Thyroid gland (tissue), 4 donors: ENCODE results near the gene BACE1-AS. TPM values are rescaled to one million over a fixed set of nuclear protein-coding genes. Genes with fewer than 3 reads are reported as not detected.

ENCODE experiments used
- DNase-seq, 2 donors: peaks; one replicate each; pipeline ENCODE4 v3.0.0-alpha.2; 2019
- H3K27ac ChIP-seq, 3 donors: fragments of 200-600 bp; sonication (generic); 1 replicate in 2 of 3; 2 replicates in 1 of 3; pipeline ENCODE4 v1.5.1; 2016 to 2019; ENCODE audit warnings: mild to moderate bottlenecking in 1 of 3, moderate library complexity in 1 of 3
- H3K27me3 ChIP-seq: fragments of 200-600 bp; sonication (generic); one replicate; pipeline ENCODE4 v1.5.1; 2019
- H3K36me3 ChIP-seq, 2 donors: fragments of 200-600 bp; sonication (generic); one replicate each; pipeline ENCODE4 v1.5.1; 2016 to 2019
- H3K4me1 ChIP-seq, 2 donors: fragments of 200-600 bp; sonication (generic); one replicate each; pipeline ENCODE4 v1.5.1; 2017 to 2019
- H3K4me3 ChIP-seq, 3 donors: fragments of 200-600 bp; sonication (generic); replicated peaks in 1 of 3; 1 replicate in 2 of 3; 2 replicates in 1 of 3; pipeline ENCODE4 v1.5.1; 2016; ENCODE audit warnings: mild to moderate bottlenecking in 1 of 3
- H3K9me3 ChIP-seq: fragments of 200-600 bp; sonication (generic); one replicate; pipeline ENCODE4 v1.5.1; 2017
- CTCF ChIP-seq, 6 experiments: fragments of 200-600 bp in 3 of 6; fragments of 450-650 bp in 3 of 6; sonication (generic) in 3 of 6; IDR thresholded peaks; one replicate each; pipeline ENCODE4 v1.5.1; 2016 to 2019; ENCODE audit warnings: antibody characterized with exemption in 6 of 6, mild to moderate bottlenecking in 2 of 6, inconsistent platforms in 1 of 6, moderate library complexity in 1 of 6
- POLR2A ChIP-seq, 2 donors: fragments of 450-650 bp; IDR thresholded peaks; one replicate each; pipeline ENCODE4 v1.6.1; 2017; ENCODE audit warnings: antibody characterized with exemption in 2 of 2, mild to moderate bottlenecking in 2 of 2, moderate library complexity in 1 of 2
- WGBS, 2 donors: methylation state at CpG; one replicate each; pipeline ENCODE4 v1.1.5; 2017; 5-methylcytosine and 5-hydroxymethylcytosine counted together
- intact Hi-C: fragments of 100-400 bp; cut with DNase I; formaldehyde crosslinking; loops from one replicate; pipeline ENCODE4 v1.15.1; 2023
- total RNA-seq, 4 donors: library from RNA; depleted of rRNA; stranded (reverse); fragments of >200 nt; gene quantifications; one replicate each; pipeline ENCODE4 v1.2.3, GENCODE V29; 2016

Gene BACE1-AS
- total RNA-seq: 10 to 100 TPM in 1 of 4 donors, 1 to 10 TPM in 3; 7.4 to 12.9 (median 8.8) TPM

DNA sequence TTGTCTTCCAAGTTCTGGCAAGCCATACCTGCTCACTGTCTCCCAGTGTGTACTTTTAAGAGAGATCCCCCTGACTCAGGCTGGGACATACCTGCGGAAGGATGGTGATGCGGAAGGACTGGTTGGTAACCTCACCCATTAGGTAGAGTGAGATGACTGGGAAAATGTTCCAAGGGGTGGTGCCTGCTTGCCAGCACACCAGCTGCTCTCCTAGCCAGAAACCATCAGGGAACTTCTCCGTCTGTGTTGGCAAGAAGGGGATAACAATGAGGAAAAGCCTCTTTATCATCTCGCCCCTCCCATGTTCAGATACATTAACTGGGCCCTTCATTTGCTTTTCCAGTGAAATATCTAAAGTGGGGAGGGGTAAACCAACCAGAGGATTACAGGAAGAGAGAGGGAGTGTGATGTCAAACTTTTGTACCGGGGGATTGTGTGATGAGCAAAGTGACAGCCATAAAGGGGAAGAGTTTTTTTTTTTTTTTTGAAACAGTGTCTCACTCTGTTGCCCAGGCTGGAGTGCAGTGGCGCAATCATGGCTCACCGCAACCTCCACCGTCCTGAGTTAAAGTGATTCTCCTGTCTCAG lies at the start of gene BACE1-AS:
TSS of gene BACE1-AS (plus strand) at position 538 of the 588 bp plus-strand sequence.
- peaks cover 0 to 3% of the 10 kb centered on the region in 2 donors for H3K4me1 ChIP-seq
- WGBS, 2 donors: 94 to 98% methylated on average over 8 of the region's 8 CpGs
- TF ChIP-seq POLR2A (IDR thresholded peaks at IDR 0.05): no peak
- no peak for TF ChIP-seq CTCF (IDR thresholded peaks at IDR 0.05)
- intact Hi-C loops: no loop called here
- no peak within 1 kb of the TSS for H3K4me3 ChIP-seq
- H3K36me3 ChIP-seq: peaks cover 23 to 28% of the 10 kb centered on the region in 2 donors
- H3K27me3 ChIP-seq: no peaks in the 10 kb centered on the region
- DNase-seq: no peak
- no peaks in the 10 kb centered on the region for H3K9me3 ChIP-seq
- no peak within 1 kb of the TSS for H3K27ac ChIP-seq

DNA sequence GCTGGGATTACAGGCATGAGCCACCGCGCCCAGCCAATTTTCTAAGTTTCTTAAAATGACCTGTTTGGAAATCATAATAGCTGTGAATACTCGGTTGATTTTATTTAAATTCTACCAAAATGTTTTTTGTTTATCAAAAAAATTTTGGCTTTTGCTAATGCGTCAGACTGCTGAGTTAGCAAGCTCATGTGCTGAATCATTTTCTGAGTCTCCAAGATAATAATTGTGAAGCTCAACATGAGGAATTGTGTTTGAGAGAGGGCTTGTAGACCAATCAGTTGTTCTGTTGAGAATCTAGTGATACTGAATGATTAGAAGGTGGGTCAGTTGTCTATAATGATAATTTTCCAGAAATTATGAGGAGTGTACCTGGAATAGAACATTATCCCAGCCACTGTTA lies 42.8 kb upstream of the BACE1-AS start:
- H3K9me3 ChIP-seq: no peaks in the 10 kb centered on the region
- no peak for DNase-seq
- H3K27me3 ChIP-seq: no peaks in the 10 kb centered on the region
- H3K4me1 ChIP-seq: no peaks in the 10 kb centered on the region
- no peak overlapping the region for H3K4me3 ChIP-seq
- H3K36me3 ChIP-seq: peaks cover 18 to 34% of the 10 kb centered on the region in 2 donors
- WGBS, 2 donors: 95 to 97% methylated on average over 4 of the region's 4 CpGs
- H3K27ac ChIP-seq: no peak overlapping the region
- TF ChIP-seq CTCF (IDR thresholded peaks at IDR 0.05) (no peak), POLR2A (IDR thresholded peaks at IDR 0.05) (no peak)
- intact Hi-C loops: no loop called here

DNA sequence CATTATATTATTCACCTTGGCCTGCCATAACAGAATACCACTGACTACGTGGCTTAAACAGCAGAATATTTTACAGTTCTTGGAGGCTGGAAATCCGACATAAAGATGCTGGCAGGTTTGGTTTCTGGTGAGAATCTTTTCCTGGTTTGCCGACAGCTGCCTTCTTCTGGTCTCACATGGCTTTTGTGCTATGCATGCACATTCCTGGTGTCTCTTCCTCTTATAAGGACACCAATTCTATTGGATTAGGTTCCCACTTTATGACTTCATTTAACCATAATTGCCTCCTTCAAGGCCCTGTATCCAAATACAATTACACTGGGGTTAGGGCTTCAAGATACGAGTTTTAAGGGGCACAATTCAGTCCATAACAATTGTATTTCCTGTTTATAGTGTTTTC lies 41.6 kb upstream of the BACE1-AS start:
- 90 to 95% methylated on average over 4 of the region's 4 CpGs for WGBS, 2 donors

DNA sequence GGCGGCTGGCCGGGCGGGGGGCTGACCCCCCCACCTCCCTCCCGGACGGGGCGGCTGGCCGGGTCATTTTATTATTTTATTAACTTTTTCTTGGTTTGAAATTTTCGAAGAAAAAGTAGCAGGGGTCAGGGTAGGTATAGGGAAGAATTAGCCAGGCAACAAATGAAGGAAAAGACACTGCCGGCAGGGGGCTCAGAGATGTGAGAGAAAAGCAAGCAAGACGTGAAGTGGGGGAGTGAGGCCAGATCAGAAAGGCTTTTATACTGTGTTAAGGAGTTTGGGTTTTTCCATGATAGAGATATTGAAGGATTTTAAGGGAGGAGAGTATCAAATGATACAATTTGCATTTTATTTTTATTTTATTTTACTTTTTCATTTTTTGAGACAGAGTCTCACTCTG lies 39.6 kb upstream of the BACE1-AS start:
- 93 to 97% methylated on average over 9 to 10 of the region's 10 CpGs for WGBS, 2 donors
- Histone ChIP-seq H3K9me3 (no peaks in the 10 kb centered on the region), H3K36me3 (peaks cover 5 to 15% of the 10 kb centered on the region in 2 donors), H3K4me1 (peaks cover 0 to 10% of the 10 kb centered on the region in 2 donors), H3K27me3 (no peaks in the 10 kb centered on the region), H3K4me3 (no peak overlapping the region), H3K27ac (no peak overlapping the region)
- TF ChIP-seq POLR2A (IDR thresholded peaks at IDR 0.05) (no peak), CTCF (IDR thresholded peaks at IDR 0.05) (no peak)
- intact Hi-C loops: no loop called here
- no peak for DNase-seq

More for the DNA sequence above, 41.6 kb upstream of the BACE1-AS start:
- TF ChIP-seq POLR2A (IDR thresholded peaks at IDR 0.05) (no peak), CTCF (IDR thresholded peaks at IDR 0.05) (no peak)
- intact Hi-C loops: no loop called here
- Histone ChIP-seq H3K4me3 (no peak overlapping the region), H3K9me3 (no peaks in the 10 kb centered on the region), H3K36me3 (peaks cover 10 to 34% of the 10 kb centered on the region in 2 donors), H3K4me1 (no peaks in the 10 kb centered on the region), H3K27ac (no peak overlapping the region), H3K27me3 (no peaks in the 10 kb centered on the region)
- no peak for DNase-seq

GRCh38 chr11:117255966-117256365 lies 35.2 kb upstream of the BACE1-AS start:
- intact Hi-C loops: no loop called here
- 52 to 69% methylated on average over 3 of the region's 3 CpGs for WGBS, 2 donors
- H3K9me3 ChIP-seq: no peaks in the 10 kb centered on the region
- no peak overlapping the region for H3K4me3 ChIP-seq
- peaks cover 0 to 10% of the 10 kb centered on the region in 2 donors for H3K4me1 ChIP-seq
- peaks cover 0 to 3% of the 10 kb centered on the region in 2 donors for H3K36me3 ChIP-seq
- no peaks in the 10 kb centered on the region for H3K27me3 ChIP-seq
- H3K27ac ChIP-seq: no peak overlapping the region
- no peak for TF ChIP-seq POLR2A (IDR thresholded peaks at IDR 0.05)
- TF ChIP-seq CTCF (IDR thresholded peaks at IDR 0.05): no peak
- no peak for DNase-seq
